ENCODE measurements around the gene TNKS2. TPM values are rescaled to one million over a fixed set of nuclear protein-coding genes. Genes with fewer than 3 reads are reported as not detected.

TNKS2 gene
- total RNA-seq, 4 donors from 2014 or later, result 42.8 to 48.4 (median 46.2) TPM

DNA sequence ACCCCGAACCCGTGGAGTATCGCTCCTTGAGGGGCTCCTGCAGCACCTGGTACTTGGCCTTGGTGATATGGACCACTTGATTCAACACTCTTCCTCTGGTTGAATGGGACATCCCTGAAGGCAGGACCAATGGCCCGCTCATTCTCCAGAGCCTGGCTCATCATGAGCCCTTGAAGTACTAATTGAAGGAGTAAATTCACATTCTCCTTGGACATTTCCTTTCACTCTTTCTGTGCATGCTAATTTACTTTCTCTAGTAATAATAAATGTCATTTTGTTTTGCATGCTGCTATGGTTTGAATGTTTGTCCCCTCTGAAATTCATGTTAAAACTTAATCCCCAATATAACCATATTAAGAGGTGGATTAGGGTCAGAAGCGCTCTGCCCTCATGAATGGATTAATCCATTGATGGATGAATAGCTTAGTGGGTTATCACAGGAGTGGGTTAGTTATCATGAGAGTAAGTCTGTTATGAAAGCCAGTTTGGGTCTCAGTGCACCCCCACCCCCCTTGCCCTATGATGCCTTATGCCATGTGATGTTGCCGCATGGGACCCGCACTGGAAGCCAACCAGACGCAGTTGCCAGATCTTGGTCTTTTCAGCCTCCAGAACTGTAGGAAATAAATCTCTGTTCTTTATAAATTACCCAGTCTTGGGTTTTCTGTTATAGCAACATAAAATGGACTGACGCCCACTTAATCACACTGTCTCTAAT is 87.3 kb downstream of the TNKS2 start:
- TF ChIP-seq CTCF (IDR thresholded peaks at IDR 0.05; ENCODE audit: low read depth), result no peak

DNA sequence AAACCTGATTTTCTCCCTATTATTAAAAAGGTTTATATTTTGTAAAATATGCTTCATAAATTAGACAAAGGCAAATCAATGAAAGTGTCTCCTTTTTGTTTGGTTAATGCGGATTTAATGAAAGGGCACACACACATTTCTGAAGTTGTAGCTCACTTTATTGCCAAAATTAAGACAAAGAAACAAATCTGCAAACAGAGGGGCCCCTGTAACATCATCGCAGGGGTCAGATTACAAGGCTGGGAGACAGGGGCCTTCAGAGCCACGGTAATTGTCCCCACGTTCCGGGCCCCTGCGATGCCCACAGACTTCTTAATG is 88.7 kb downstream of the TNKS2 start:
- no peak for TF ChIP-seq CTCF (IDR thresholded peaks at IDR 0.05; ENCODE audit: low read depth)

GRCh38 chr10:91887272-91888076 is 89.2 kb downstream of the TNKS2 start:
- TF ChIP-seq CTCF (IDR thresholded peaks at IDR 0.05; ENCODE audit: low read depth), result no peak

DNA sequence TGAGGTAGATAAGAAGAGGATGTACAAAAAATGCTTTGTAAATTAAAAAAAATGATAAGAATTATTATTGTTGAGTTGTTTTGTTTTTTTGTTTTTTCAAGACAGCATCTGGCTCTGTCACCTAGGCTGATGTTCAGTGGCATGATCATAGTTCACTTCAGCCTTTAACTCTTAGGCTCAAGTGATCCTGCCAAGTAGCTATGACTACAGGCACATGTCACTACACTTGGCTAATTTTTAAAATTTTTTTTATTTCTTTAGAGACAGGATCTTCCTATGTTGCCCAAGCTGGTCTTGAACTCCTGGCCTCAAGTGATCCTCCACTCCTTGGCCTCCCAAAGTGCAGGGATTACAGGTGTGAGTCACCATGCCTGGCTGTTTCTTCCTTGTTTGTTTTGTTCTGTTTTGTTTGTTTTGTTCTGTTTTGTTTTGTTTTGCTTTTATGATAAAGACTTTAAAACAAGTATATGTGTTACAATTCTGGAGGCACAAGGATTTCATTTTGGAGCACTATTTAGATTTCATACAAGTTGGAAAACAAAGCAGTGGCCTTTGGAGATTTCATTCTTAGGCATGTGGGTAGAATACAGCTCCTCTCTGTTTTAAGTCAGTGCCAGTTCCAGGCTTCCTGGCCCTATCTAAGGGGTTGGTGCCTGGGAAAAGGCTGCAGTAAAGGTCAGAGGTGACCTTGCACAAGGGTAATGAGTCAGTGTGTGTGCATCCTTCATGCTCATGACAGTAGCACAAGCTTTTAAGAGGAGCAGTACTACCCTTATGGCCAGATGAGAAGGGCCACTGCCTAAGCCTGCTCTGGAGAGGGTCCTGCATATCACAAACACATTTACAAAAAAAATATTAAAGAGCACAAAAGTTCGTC is 93.1 kb downstream of the TNKS2 start:
- no peak for TF ChIP-seq CTCF (IDR thresholded peaks at IDR 0.05; ENCODE audit: low read depth)

- no peak for TF ChIP-seq CTCF (IDR thresholded peaks at IDR 0.05; ENCODE audit: low read depth)
Observed at GRCh38 chr10:91893051-91893450, 94.8 kb downstream of the TNKS2 start.

GRCh38 chr10:91896212-91896756 is 98.1 kb downstream of the TNKS2 start:
- TF ChIP-seq CTCF (IDR thresholded peaks at IDR 0.05; ENCODE audit: low read depth), result no peak
